Skin of body (tissue), 2 donors: ENCODE results near the gene MRPL50. TPM values are rescaled to one million over a fixed set of nuclear protein-coding genes. Genes with fewer than 3 reads are reported as not detected.

Experiments
- DNase-seq: peaks from one replicate; lab custom pipeline; 2025; lab: John Stamatoyannopoulos, UW
- total RNA-seq: library from RNA; depleted of rRNA; stranded (reverse); fragments of >200 nt; gene quantifications from one replicate; pipeline ENCODE4 v1.2.3, GENCODE V29; 2014

MRPL50 gene
- total RNA-seq, result 18.3 TPM

- peak; percentile 99 for DNase-seq
These were observed at the start of gene MRPL50, which contains the start of gene ZNF189 for GRCh38 chr9:101398068-101398929. Gene MRPL50, minus strand, starts transcription at chr9:101398618. Its CDS starts 26 bp downstream, at chr9:101398592. Gene ZNF189, plus strand, starts transcription at chr9:101398851. Its CDS starts 306 bp downstream, at chr9:101399157.

- no peak for DNase-seq
These were observed 48.3 kb upstream of the MRPL50 start for GRCh38 chr9:101446732-101447131.

- DNase-seq, result no peak
These were observed 47.1 kb upstream of the MRPL50 start for GRCh38 chr9:101445353-101446029.

- no peak for DNase-seq
These were observed 45.0 kb upstream of the MRPL50 start for GRCh38 chr9:101443364-101443771.

GRCh38 chr9:101442736-101443135 is 44.3 kb upstream of the MRPL50 start:
- no peak for DNase-seq

GRCh38 chr9:101442318-101442717 is 43.9 kb upstream of the MRPL50 start:
- no peak for DNase-seq

- DNase-seq, result no peak
These were observed 42.4 kb upstream of the MRPL50 start for GRCh38 chr9:101440714-101441230.

- no peak for DNase-seq
These were observed 40.1 kb upstream of the MRPL50 start for GRCh38 chr9:101438523-101438922.

- DNase-seq, result no peak
These were observed 39.4 kb upstream of the MRPL50 start for GRCh38 chr9:101437806-101438232.

- DNase-seq, result no peak
These were observed 37.2 kb upstream of the MRPL50 start, which contains the start of gene ALDOB for GRCh38 chr9:101435601-101436079. Gene ALDOB, minus strand, starts transcription at chr9:101435774. Its CDS starts 4,887 bp downstream, at chr9:101430887.

- DNase-seq, result no peak
These were observed 36.6 kb upstream of the MRPL50 start for GRCh38 chr9:101434998-101435397.

GRCh38 chr9:101433229-101433628 is 34.8 kb upstream of the MRPL50 start:
- no peak for DNase-seq

- no peak for DNase-seq
These were observed 34.3 kb upstream of the MRPL50 start for GRCh38 chr9:101432740-101433139.

GRCh38 chr9:101432171-101432570 is 33.8 kb upstream of the MRPL50 start:
- DNase-seq, result no peak

GRCh38 chr9:101429736-101430135 is 31.3 kb upstream of the MRPL50 start:
- no peak for DNase-seq

- no peak for DNase-seq
These were observed 30.5 kb upstream of the MRPL50 start for GRCh38 chr9:101428909-101429308.

- DNase-seq, result no peak
These were observed 29.7 kb upstream of the MRPL50 start for GRCh38 chr9:101427957-101428655.

GRCh38 chr9:101427358-101427757 is 28.9 kb upstream of the MRPL50 start:
- DNase-seq, result no peak

GRCh38 chr9:101421653-101422065 is 23.2 kb upstream of the MRPL50 start:
- no peak for DNase-seq

- DNase-seq, result no peak
These were observed 21.4 kb upstream of the MRPL50 start for GRCh38 chr9:101419863-101420262.
